Choroid plexus epithelial cell (primary cell): Measurements from ENCODE around the gene IPO11.

Source experiments
- DNase-seq: peaks from one replicate; pipeline ENCODE4 v3.0.0-alpha.2; 2010; ENCODE audit warnings: low read depth
- H3K4me3 ChIP-seq: 2 replicates; pipeline ENCODE4 v1.5.1; 2011; ENCODE audit warnings: low read depth, mild to moderate bottlenecking, control low read depth, low read length, moderate library complexity
- CTCF ChIP-seq: conservative IDR thresholded peaks from 2 replicates; pipeline ENCODE4 v1.5.1; 2011; ENCODE audit warnings: low read depth, mild to moderate bottlenecking, control low read depth, inconsistent platforms, low read length, moderate library complexity

The IPO11 gene

GRCh38 chr5:62547945-62548630 is 135.5 kb downstream of the IPO11 start:
- peak; percentile 13 for DNase-seq
- TF ChIP-seq CTCF, result no peak
- no peak overlapping the region for H3K4me3 ChIP-seq

GRCh38 chr5:62550103-62550502 is 137.5 kb downstream of the IPO11 start:
- no peak overlapping the region for H3K4me3 ChIP-seq
- no peak for TF ChIP-seq CTCF
- no peak for DNase-seq

- H3K4me3 ChIP-seq, result no peak overlapping the region
- DNase-seq, result no peak
- no peak for TF ChIP-seq CTCF
Measured at GRCh38 chr5:62555930-62556329, 143.4 kb downstream of the IPO11 start.

- no peak overlapping the region for H3K4me3 ChIP-seq
- TF ChIP-seq CTCF, result no peak
- DNase-seq, result no peak
Measured at GRCh38 chr5:62558941-62559340, 146.4 kb downstream of the IPO11 start.

GRCh38 chr5:62560786-62561185 is 148.2 kb downstream of the IPO11 start:
- no peak for TF ChIP-seq CTCF
- no peak overlapping the region for H3K4me3 ChIP-seq
- no peak for DNase-seq

- DNase-seq, result no peak
- H3K4me3 ChIP-seq, result no peak overlapping the region
- TF ChIP-seq CTCF, result no peak
Measured at GRCh38 chr5:62561896-62562295, 149.3 kb downstream of the IPO11 start.

GRCh38 chr5:62562867-62563266 is 150.3 kb downstream of the IPO11 start:
- DNase-seq, result no peak
- no peak for TF ChIP-seq CTCF
- H3K4me3 ChIP-seq, result no peak overlapping the region
